ENCODE measurements around the gene OLA1.
A peak's percentile ranks its signal among the peaks of the same experiment; 100 is the strongest.

OLA1 gene

DNA sequence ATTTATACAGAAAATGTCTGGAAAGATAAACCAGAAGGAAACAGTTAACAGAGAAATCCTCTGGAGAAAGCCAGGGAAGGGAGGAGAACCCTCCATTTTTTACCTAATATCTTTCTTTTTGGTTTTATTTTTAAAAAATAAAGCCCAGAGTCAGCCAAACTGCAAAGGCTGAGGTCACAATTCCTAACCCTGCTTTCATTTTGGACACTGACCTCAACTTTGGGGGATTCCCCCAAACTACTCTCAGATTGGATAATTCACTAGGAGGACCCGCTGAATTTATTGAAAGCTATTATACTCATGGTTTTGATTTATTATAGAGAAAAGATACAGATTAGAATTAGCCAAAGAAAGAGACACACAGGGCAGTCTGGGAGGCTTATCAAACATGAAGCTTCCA is 189.9 kb downstream of the OLA1 start:
- no peak for DNase-seq

DNA sequence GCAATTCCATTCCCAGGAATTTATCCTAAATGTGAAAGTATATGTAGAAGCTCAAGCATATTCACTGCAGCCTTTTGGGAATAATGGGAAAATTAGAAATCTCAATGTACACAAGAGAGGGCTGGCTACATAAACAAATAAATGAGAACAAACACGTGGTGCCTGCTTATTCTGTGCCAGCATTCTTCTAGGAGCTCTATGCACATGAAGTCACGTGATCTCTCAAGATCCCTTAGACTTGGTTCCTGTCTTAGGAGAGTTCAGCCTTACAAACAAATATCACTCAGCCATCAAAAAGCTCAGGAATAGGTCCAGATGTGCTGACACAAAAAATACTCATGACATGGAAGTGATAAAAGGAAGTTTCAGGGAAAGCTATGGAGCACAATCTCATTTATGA is 190.3 kb downstream of the OLA1 start:
- no peak for DNase-seq

DNA sequence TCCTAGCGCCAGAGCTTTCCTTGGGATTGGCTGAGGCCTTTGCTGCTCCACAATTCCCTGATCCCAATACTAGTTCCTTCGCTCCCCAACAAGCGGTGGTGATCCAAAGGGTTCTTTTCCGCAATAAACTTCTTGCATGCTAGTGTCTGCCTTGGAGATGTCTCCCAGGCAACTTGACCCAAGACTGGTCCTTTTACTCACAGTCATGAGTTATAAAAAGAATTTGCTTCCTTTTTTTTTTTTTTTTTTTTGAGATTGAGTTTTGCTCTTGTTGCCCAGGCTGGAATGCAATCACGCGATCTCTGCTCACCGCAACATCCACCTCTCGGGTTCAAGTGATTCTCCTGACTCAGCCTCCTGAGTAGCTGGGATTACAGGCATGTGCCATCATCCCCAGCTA is 193.4 kb downstream of the OLA1 start:
- DNase-seq = no peak

DNA sequence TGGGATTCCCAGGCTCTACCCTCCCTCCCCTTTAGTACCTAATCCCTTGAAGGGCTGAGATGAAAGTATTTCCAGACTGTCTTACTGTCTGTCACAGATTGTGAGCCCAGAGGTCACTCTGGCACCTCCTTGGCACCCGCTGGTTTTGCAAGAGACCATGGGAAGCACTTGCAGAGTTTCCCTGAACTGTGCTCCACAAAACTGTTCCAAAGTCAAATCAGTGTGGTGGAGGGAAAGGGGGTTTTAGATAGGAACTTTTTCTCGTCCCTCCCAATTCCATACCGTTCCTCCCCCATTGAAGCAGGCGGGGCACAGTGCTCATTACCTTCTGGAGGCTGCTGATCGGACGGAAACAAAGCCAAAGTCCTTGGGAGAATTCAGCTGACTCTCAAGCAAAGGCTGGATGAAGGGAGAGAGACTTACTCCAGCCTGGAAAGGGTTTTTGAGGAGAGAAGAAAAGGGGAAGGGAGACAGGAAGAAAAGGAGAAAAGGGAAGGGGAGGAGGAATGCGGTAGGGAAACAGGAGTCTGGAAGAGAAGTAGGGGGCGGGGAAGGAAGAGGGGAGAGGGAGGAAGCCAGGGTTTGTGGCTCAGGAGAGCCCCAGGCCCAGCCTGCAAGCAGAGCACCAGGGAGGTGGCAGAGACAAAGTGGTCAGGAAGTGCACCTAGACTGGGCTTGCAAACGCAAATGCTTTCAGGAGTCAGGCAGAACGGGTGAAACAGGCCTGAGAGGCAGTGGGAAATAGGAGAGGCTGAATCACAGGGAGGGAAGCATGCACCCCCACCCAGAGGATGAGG is 194.8 kb downstream of the OLA1 start:
- no peak for DNase-seq

GRCh38 chr2:174052584-174052976 is 195.8 kb downstream of the OLA1 start:
- no peak for DNase-seq

GRCh38 chr2:174051741-174052583 is 196.4 kb downstream of the OLA1 start:
- DNase-seq = no peak

- DNase-seq = no peak
These were observed 197.3 kb downstream of the OLA1 start for GRCh38 chr2:174051068-174051467.

GRCh38 chr2:174049895-174050294 is 198.4 kb downstream of the OLA1 start:
- DNase-seq = no peak

- DNase-seq = no peak
These were observed 200.1 kb downstream of the OLA1 start for GRCh38 chr2:174048243-174048642.

DNA sequence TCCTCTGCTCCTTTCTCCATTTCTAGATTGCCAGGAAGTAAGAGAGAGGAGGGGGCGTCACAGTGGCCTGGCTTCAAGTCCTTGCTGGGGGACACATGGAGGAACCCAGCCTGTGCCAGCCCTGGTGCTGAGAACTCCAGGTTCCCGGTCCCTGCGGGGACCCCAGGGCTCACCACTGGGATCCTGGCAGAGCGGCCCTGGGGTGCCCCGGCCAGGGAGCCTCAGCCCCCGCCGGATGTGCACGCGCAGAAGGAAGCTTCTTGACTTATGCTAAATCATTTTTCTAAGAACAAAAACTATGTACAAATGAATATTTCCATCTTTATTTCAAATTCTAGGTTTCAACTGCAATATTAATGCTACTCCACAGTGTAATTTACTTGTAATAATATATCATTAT is 200.6 kb downstream of the OLA1 start:
- no peak for DNase-seq

- DNase-seq = no peak
These were observed 202.2 kb downstream of the OLA1 start for GRCh38 chr2:174046172-174046571.

- no peak for DNase-seq
These were observed 203.8 kb downstream of the OLA1 start for GRCh38 chr2:174044556-174044955.

- no peak for DNase-seq
These were observed 208.0 kb downstream of the OLA1 start for GRCh38 chr2:174040417-174040701.

GRCh38 chr2:174039551-174040416 is 208.5 kb downstream of the OLA1 start:
- peak; percentile 86 to 87 for DNase-seq

DNA sequence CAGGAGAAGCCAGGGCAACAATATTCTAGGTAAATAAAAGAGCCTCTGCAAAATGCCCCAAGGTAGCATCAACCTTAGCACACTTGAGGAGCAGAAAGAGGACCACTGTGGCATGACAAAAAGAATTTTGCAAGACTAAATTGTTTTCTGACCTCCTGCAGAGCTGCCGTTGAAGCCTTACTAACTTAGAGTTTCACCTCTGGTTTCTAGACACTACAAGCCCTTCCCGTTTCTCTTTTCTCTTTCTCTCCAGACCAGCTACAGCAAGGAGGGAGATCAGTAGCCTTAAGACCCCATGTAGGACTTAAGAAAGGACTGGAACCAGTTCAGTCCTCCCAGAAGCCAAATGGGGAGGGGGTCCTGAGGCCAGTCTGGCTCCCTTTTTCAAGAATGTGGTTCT is 209.9 kb downstream of the OLA1 start:
- no peak for DNase-seq

GRCh38 chr2:174036825-174037224 is 211.5 kb downstream of the OLA1 start:
- DNase-seq = no peak

DNA sequence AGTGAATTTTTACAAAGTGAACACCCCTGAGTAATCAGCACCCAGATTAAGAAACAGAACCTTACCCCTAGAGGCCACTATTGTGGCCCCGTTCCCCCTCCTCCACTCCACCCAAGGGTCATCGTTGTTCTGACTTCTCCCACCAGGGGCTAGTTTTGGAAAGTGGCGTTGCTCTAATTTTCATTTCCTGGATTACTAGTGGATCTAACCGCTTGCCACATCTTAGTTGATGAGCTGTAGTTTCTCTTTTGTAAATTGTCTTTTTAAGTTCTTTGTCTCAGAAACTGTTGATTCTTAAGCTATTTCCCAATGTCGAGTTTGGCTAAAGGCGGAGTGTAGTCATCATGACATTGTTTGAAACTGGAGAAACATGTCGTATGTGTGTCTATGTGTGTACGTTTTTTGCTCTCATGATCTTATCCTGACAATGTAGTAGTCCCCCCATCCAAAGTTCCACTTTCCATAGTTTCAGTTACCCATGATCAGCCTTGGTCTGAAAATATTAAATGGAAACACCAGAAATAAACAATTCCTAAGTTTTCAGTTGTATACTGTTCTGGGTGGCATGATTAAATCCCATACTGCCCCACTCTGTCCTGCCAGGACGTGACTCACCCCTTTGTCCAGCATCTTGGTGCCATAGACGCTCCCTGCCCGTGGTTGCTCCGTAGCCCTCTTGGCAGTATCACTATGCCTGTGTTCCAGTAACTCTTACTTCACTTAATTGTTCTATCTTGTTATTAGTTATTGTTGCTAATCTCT is 212.2 kb downstream of the OLA1 start:
- peak in 1 of 2 donors; percentile 39 for DNase-seq

GRCh38 chr2:174035117-174035635 is 213.2 kb downstream of the OLA1 start:
- DNase-seq = no peak

- DNase-seq = no peak
These were observed 215.2 kb downstream of the OLA1 start for GRCh38 chr2:174033163-174033550.

- no peak for DNase-seq
These were observed 217.1 kb downstream of the OLA1 start for GRCh38 chr2:174031226-174031625.

GRCh38 chr2:174028935-174029334 is 219.4 kb downstream of the OLA1 start:
- no peak for DNase-seq

GRCh38 chr2:174027956-174028355 is 220.4 kb downstream of the OLA1 start:
- no peak for DNase-seq
